CD14-positive monocyte (primary cell): ENCODE measurements around the gene CREB5. TPM values are rescaled to one million over a fixed set of nuclear protein-coding genes. Genes with fewer than 3 reads are reported as not detected.

Experiments used
- DNase-seq, 3 donors: peaks; one replicate each; pipeline ENCODE4 v3.0.0-alpha.2; 2011 to 2022
- H2AFZ ChIP-seq: 2 replicates; pipeline ENCODE4 v1.6.0; 2012; ENCODE audit warnings: mild to moderate bottlenecking, low read depth, low read length, inconsistent platforms; ENCODE audit not compliant: insufficient read depth, poor library complexity, severe bottlenecking
- H3K27ac ChIP-seq, 2 donors: 1 replicate in 1 of 2; 2 replicates in 1 of 2; pipeline ENCODE4 v1.5.1; 2012 to 2013; ENCODE audit warnings: low read length in 2 of 2, control low read depth in 1 of 2, inconsistent platforms in 1 of 2, low read depth in 1 of 2, mild to moderate bottlenecking in 1 of 2
- H3K27me3 ChIP-seq, 2 donors: one replicate each; pipeline versions ENCODE4 v1.6.0 to v1.6.1; 2011 to 2013; ENCODE audit warnings: low read length in 2 of 2; ENCODE audit not compliant: control insufficient read depth in 2 of 2, insufficient read depth in 2 of 2
- H3K36me3 ChIP-seq, 2 donors: replicated peaks in 1 of 2; 1 replicate in 1 of 2; 2 replicates in 1 of 2; pipeline versions ENCODE4 v1.5.1 to v1.6.1; 2012 to 2013; ENCODE audit warnings: low read length in 2 of 2, control low read depth in 1 of 2, inconsistent platforms in 1 of 2, mild to moderate bottlenecking in 1 of 2; ENCODE audit not compliant: insufficient read depth in 2 of 2, control insufficient read depth in 1 of 2
- H3K4me1 ChIP-seq, 2 donors: 1 replicate in 1 of 2; 2 replicates in 1 of 2; pipeline versions ENCODE4 v1.5.1 to v1.6.1; 2012 to 2013; ENCODE audit warnings: low read length in 2 of 2, control low read depth in 1 of 2, inconsistent platforms in 1 of 2, mild to moderate bottlenecking in 1 of 2, moderate library complexity in 1 of 2; ENCODE audit not compliant: insufficient read depth in 2 of 2, control insufficient read depth in 1 of 2
- H3K4me2 ChIP-seq: replicated peaks from 2 replicates; pipeline ENCODE3; 2012; ENCODE audit warnings: low read length, moderate library complexity, mild to moderate bottlenecking; ENCODE audit not compliant: poor library complexity, severe bottlenecking; ENCODE audit errors: extremely low read depth
- H3K4me3 ChIP-seq, 3 experiments: fragments of 200-600 bp in 1 of 3; sonication (generic) in 1 of 3; replicated peaks in 1 of 3; 1 replicate in 2 of 3; 2 replicates in 1 of 3; pipeline ENCODE4 v1.5.1; 2011 to 2013; ENCODE audit warnings: low read length in 3 of 3, mild to moderate bottlenecking in 3 of 3, control low read depth in 2 of 3, low read depth in 2 of 3, inconsistent platforms in 1 of 3, moderate library complexity in 1 of 3
- H3K79me2 ChIP-seq: 2 replicates; pipeline ENCODE4 v1.6.0; 2012; ENCODE audit warnings: mild to moderate bottlenecking, control low read depth, inconsistent platforms, low read length, moderate library complexity; ENCODE audit not compliant: insufficient read depth
- H3K9ac ChIP-seq: 2 replicates; pipeline ENCODE4 v1.6.0; 2017; ENCODE audit warnings: low read length, mild to moderate bottlenecking; ENCODE audit not compliant: insufficient read depth, poor library complexity, severe bottlenecking
- H3K9me3 ChIP-seq, 2 donors: replicated peaks in 1 of 2; 1 replicate in 1 of 2; 2 replicates in 1 of 2; pipeline versions ENCODE4 v1.5.1 to v1.6.1; 2012 to 2013; ENCODE audit warnings: low read length in 2 of 2, control low read depth in 1 of 2; ENCODE audit not compliant: control insufficient read depth in 1 of 2, insufficient read depth in 1 of 2
- H4K20me1 ChIP-seq: 2 replicates; pipeline ENCODE4 v1.6.0; 2012; ENCODE audit warnings: mild to moderate bottlenecking, low read length, control low read depth, moderate library complexity; ENCODE audit not compliant: insufficient read depth
- H3K27ac Mint-ChIP-seq, 7 donors: one replicate each; pipeline ENCODE4 v1.8.0; 2020; ENCODE audit warnings: mild to moderate bottlenecking in 7 of 7, mixed read lengths in 7 of 7, moderate library complexity in 6 of 7, inconsistent platforms in 2 of 7
- H3K27me3 Mint-ChIP-seq, 3 donors: one replicate each; pipeline ENCODE4 v1.8.0; 2021 to 2022; ENCODE audit warnings: low read depth in 3 of 3, mild to moderate bottlenecking in 3 of 3, mixed read lengths in 3 of 3, moderate library complexity in 3 of 3, inconsistent platforms in 1 of 3
- H3K36me3 Mint-ChIP-seq, 2 donors: one replicate each; pipeline ENCODE4 v1.8.0; 2020; ENCODE audit warnings: mixed read lengths in 2 of 2, inconsistent platforms in 1 of 2, mild to moderate bottlenecking in 1 of 2
- H3K4me1 Mint-ChIP-seq: one replicate; pipeline ENCODE4 v1.8.0; 2020; ENCODE audit warnings: mild to moderate bottlenecking, mixed read lengths
- H3K4me3 Mint-ChIP-seq, 2 donors: one replicate each; pipeline ENCODE4 v1.8.0; 2020; ENCODE audit warnings: mild to moderate bottlenecking in 2 of 2, mixed read lengths in 2 of 2, moderate library complexity in 1 of 2
- H3K9me3 Mint-ChIP-seq, 7 donors: one replicate each; pipeline ENCODE4 v1.8.0; 2020 to 2022; ENCODE audit warnings: mixed read lengths in 7 of 7, mild to moderate bottlenecking in 6 of 7, moderate library complexity in 6 of 7, inconsistent platforms in 2 of 7
- CTCF ChIP-seq: fragments of 200-600 bp; IDR thresholded peaks from one replicate; pipeline ENCODE4 v1.8.0; 2022; ENCODE audit warnings: antibody characterized with exemption, mild to moderate bottlenecking
- whole genome bisulfite sequencing: methylation state at CpG from one replicate; pipeline ENCODE4 v1.1.5; 2013; ENCODE audit warnings: missing lambda C conversion rate; ENCODE audit not compliant: insufficient coverage; 5-methylcytosine and 5-hydroxymethylcytosine counted together
- intact Hi-C, 2 donors: fragments of 100-400 bp; cut with micrococcal nuclease; formaldehyde crosslinking; loops; one replicate each; pipeline versions ENCODE4 v1.15.0 to v1.15.1; 2023
- polyA plus RNA-seq, 3 donors: library from polyadenylated mRNA; depleted of rRNA in 1 of 3; unstranded in 2 of 3; stranded (reverse) in 1 of 3; fragments of 300-500 nt in 2 of 3; fragments of >200 nt in 1 of 3; fragmentation: Illumina TruSeq in 2 of 3; gene quantifications; 1 replicate in 2 of 3; 2 replicates in 1 of 3; pipeline ENCODE4 v1.2.3, GENCODE V29; 2012 to 2021

The CREB5 gene
- polyA plus RNA-seq, 3 donors: 25.1 to 72.3 (median 44.2) TPM

GRCh38 chr7:28579571-28579970, 167.3 kb downstream of the CREB5 start:
- no peak overlapping the region for H3K27ac ChIP-seq
- Mint-ChIP-seq H3K27me3 (peaks cover 1 to 8% (median 3%) of the 10 kb centered on the region in 3 donors), H3K9me3 (peaks cover 0 to 2% (median 0%) of the 10 kb centered on the region in 7 donors), H3K4me3 (no peak overlapping the region), H3K36me3 (no peaks in the 10 kb centered on the region), H3K27ac (no peak overlapping the region), H3K4me1 (peaks cover 4% of the 10 kb centered on the region)
- TF ChIP-seq CTCF: no peak
- H3K9me3 ChIP-seq: no peaks in the 10 kb centered on the region
- intact Hi-C loops: no loop called here
- H3K36me3 ChIP-seq: no peaks in the 10 kb centered on the region
- DNase-seq: no peak
- no peaks in the 10 kb centered on the region for H3K4me1 ChIP-seq
- H3K9ac ChIP-seq: no peak overlapping the region
- no peak overlapping the region for H3K4me3 ChIP-seq
- H3K4me2 ChIP-seq: no peak overlapping the region
- peaks cover 0 to 2% of the 10 kb centered on the region in 2 donors for H3K27me3 ChIP-seq
- no CpG with 5 or more reads among the region's 3 CpGs for WGBS
- H4K20me1 ChIP-seq: no peaks in the 10 kb centered on the region
- H2AFZ ChIP-seq: no peak overlapping the region
- H3K79me2 ChIP-seq: no peaks in the 10 kb centered on the region

GRCh38 chr7:28580665-28581064, 168.3 kb downstream of the CREB5 start:
- intact Hi-C loops: no loop called here
- H3K4me3 Mint-ChIP-seq: no peak overlapping the region
- TF ChIP-seq CTCF: no peak

More at GRCh38 chr7:28580665-28581064, 168.3 kb downstream of the CREB5 start:
- Mint-ChIP-seq H3K4me1 (peaks cover 4% of the 10 kb centered on the region), H3K36me3 (no peaks in the 10 kb centered on the region), H3K27me3 (peaks cover 1 to 7% (median 4%) of the 10 kb centered on the region in 3 donors), H3K9me3 (peaks cover 0 to 2% (median 0%) of the 10 kb centered on the region in 7 donors), H3K27ac (no peak overlapping the region)
- Histone ChIP-seq H3K4me3 (no peak overlapping the region), H3K27ac (no peak overlapping the region), H4K20me1 (no peaks in the 10 kb centered on the region), H3K4me2 (no peak overlapping the region), H2AFZ (no peak overlapping the region), H3K4me1 (no peaks in the 10 kb centered on the region), H3K27me3 (peaks cover 0 to 2% of the 10 kb centered on the region in 2 donors), H3K36me3 (no peaks in the 10 kb centered on the region), H3K79me2 (no peaks in the 10 kb centered on the region), H3K9me3 (no peaks in the 10 kb centered on the region), H3K9ac (no peak overlapping the region)
- 100% methylated on average over 2 of the region's 2 CpGs for WGBS
- DNase-seq: no peak
